A673 (cell line): Measurements from ENCODE around the gene HSDL2.

Experiments used
- CTCF ChIP-seq: fragments of 300-800, 200-600 bp; sonication (generic); conservative IDR thresholded peaks from 2 replicates; pipeline ENCODE4 v1.5.1; 2017; ENCODE audit warnings: low read depth, mild to moderate bottlenecking, antibody characterized with exemption, low read length, moderate library complexity, mixed read lengths
- EZH2 ChIP-seq: fragments of 200-600 bp; sonication (generic); IDR thresholded peaks from 2 replicates; pipeline ENCODE4 v1.6.1; 2017; ENCODE audit warnings: borderline replicate concordance, low read depth, mild to moderate bottlenecking, mixed read lengths, antibody characterized with exemption, low read length; ENCODE audit not compliant: poor library complexity, severe bottlenecking

- TF ChIP-seq CTCF (no peak), EZH2 (no peak)
Observed at GRCh38 chr9:112384219-112384618, 4.3 kb downstream of the HSDL2 start.
